Measurements from ENCODE around the gene CTDP1.

CTDP1 gene

DNA sequence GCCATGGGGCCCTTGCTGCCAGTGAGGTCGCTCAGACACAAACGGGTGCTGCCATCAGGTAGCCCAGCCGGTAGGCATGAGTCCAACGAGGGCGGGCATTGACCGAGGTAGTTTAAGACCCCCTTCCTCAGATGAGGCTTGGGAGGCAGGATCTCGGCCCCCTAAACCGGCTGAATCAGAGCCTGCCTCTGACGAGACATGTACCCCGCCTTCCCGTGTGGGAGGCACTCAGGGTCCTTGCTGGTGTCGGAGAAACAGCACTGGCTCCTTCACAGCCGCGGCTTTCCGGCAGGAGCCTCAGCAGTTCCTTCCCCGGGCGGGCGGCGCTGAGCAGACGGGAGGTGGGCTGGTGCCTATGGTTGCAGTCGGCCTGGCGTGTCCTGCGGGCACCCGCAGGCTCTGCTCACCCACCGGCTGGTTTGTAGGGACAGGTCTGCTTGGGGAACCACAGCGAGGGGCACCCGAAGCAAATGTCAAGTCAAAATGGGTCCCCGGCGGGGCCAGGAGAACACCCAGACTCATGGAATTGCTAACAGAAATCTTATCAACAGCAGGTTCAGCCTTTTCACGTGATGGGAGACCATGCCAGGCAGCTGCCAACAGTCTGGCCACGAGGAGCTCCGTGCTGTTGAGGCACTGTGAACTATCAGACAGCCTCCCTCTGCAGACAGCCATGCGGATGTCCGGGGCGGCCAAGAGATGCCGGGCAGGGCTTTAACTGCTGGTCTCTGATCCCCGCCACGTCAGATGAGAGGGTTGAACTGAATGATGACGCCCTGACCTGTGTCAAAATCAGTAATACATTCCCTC is 121.0 kb downstream of the CTDP1 start:
- no peak for DNase-seq

DNA sequence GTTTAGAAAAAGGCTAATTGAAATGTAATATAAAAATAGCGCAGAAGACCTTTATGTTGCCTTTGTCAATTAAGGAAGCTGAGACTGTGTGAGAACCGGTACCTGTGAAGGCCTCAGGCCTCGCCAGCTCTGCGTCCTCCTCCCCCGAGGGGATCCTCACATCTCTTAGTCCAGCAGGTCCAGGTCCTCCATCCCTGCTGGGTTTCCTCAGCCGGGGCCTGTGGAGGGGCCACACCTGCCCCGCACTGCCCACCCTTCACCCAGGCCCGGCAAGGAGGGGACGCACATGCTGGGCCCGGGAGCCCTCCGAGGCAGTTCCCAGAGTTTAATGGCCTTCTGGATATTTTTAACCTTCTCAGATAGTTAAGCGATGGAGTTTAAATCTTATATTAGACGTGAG is 121.6 kb downstream of the CTDP1 start:
- DNase-seq: no peak

DNA sequence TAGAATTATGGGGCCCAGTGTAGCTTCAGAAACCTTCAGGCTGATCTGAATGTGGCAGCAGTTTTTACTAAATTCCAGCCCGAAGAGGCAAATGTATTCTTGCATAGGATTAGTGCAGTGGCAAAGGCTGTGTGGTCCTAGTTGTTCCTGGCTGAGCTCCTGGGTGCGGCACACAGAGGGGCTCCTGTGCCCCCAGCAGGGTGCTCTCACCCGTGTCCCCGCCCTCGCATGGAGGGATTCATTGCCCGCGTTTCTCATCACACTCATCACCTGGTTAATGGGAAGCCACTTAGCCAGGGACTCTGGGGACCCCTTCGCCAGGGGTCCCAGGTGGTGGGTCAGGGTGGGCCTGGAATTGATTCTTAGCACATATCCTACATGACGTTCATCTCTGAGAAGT is 122.0 kb downstream of the CTDP1 start:
- DNase-seq: no peak

DNA sequence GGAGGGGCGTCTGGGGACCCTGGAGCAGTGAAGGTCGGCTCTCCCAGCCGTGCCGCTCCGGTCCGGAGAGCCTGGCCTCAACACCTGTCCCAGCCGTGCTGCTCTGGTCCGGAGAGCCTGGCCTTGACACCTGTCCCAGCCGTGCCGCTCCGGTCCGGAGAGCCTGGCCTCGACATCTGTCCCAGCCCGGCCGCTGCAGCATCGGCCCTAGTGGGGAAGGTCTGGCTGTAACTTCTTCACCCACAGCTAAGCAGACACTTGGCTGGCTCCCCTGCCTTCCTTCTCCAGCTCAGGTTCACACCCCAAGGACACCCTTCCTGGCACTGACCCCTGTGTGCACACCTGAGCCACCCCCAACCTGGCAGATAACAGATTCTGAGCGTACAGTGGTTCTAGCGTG is 122.7 kb downstream of the CTDP1 start:
- no peak for DNase-seq

DNA sequence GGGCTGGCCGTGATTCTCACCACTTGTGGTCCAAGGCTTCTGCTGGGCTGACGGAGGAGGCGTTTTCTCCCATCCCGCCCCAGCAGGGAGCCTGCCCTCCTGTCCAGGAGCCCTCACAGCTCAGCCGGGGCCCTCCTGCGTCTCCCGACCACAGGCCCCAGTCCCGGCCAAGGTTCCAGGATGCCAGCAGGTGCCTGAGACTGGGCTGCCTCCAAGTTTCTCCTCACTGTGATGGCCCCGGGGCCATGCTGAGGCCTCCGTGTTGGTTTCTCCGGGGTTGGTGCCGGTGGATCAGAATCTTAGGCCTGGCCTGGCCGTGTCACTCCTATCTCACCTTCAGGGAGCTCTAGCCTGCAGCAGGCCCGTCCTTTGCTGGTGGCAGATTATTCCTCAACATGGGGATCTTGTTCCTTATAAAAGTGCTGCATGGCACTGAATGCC is 124.0 kb downstream of the CTDP1 start:
- no peak for DNase-seq
